Omental fat pad (tissue), 4 donors: ENCODE data around the gene HOGA1. TPM values are rescaled to one million over a fixed set of nuclear protein-coding genes. Genes with fewer than 3 reads are reported as not detected.
A peak's percentile ranks its signal among the peaks of the same experiment; 100 is the strongest.
"Not testable (repeated sequence)": the region's sequence is repeated elsewhere in the genome, so short reads cannot be mapped to it uniquely, and the experiment has no call there.

Experiments
- ATAC-seq: fragments of 150-250 bp; one replicate; pipeline ENCODE4 v1.9.1; 2016; ENCODE audit warnings: mild to moderate bottlenecking, moderate library complexity; ENCODE audit not compliant: low FRiP score
- DNase-seq: peaks from one replicate; pipeline ENCODE4 v3.0.0-alpha.2; 2019; ENCODE audit warnings: low spot score
- CTCF ChIP-seq, 3 donors: fragments of 450-650 bp; IDR thresholded peaks; one replicate each; pipeline ENCODE4 v1.5.1; 2016 to 2017; ENCODE audit warnings: antibody characterized with exemption in 3 of 3, mild to moderate bottlenecking in 3 of 3, moderate library complexity in 2 of 3
- total RNA-seq, 4 donors: library from RNA; depleted of rRNA; stranded (reverse); fragments of >200 nt; gene quantifications; one replicate each; pipeline ENCODE4 v1.1.0, GENCODE V29; 2016

HOGA1 gene
- total RNA-seq, 4 donors from 2014 or later: 3.3 to 11.7 (median 7.6) TPM

GRCh38 chr10:97648562-97649404 lies 64.6 kb downstream of the HOGA1 start:
- peak; percentile 75 for ATAC-seq
- DNase-seq: no peak
- no peak for TF ChIP-seq CTCF (IDR thresholded peaks at IDR 0.05)

GRCh38 chr10:97649405-97649750 lies 65.2 kb downstream of the HOGA1 start:
- not testable (repeated sequence) for ATAC-seq, DNase-seq

GRCh38 chr10:97650726-97651125 lies 66.5 kb downstream of the HOGA1 start:
- TF ChIP-seq CTCF (IDR thresholded peaks at IDR 0.05): no peak
- DNase-seq: no peak
- no peak for ATAC-seq

- no peak for ATAC-seq
- no peak for TF ChIP-seq CTCF (IDR thresholded peaks at IDR 0.05)
- no peak for DNase-seq
These were observed 67.6 kb downstream of the HOGA1 start for GRCh38 chr10:97651773-97652172.

- TF ChIP-seq CTCF (IDR thresholded peaks at IDR 0.05): no peak
- ATAC-seq: no peak
- DNase-seq: no peak
These were observed 72.6 kb downstream of the HOGA1 start for GRCh38 chr10:97656777-97657176.

- ATAC-seq (no peak), DNase-seq (no peak)
- TF ChIP-seq CTCF (IDR thresholded peaks at IDR 0.05): no peak
These were observed 75.4 kb downstream of the HOGA1 start for GRCh38 chr10:97659589-97659988.

Other genes starting within 250 kb of the HOGA1 start
- 10 to 100 TPM in 3 of 4 donors, 1 to 10 TPM in 1; 8.4 to 32.9 (median 14.2) TPM for gene FRAT2, start 249.7 kb upstream of the HOGA1 start, total RNA-seq
- 10 to 100 TPM; 14.2 to 89.3 (median 18.7) TPM for gene RRP12, start 183.0 kb upstream of the HOGA1 start, total RNA-seq
- gene PGAM1, start 158.2 kb upstream of the HOGA1 start, total RNA-seq: 100 to 1,000 TPM; 158 to 217 (median 207) TPM
- 10 to 100 TPM; 17.4 to 25.9 (median 21.3) TPM for gene EXOSC1, start 138.4 kb upstream of the HOGA1 start, total RNA-seq
- 10 to 100 TPM; 27.7 to 43.5 (median 34.4) TPM for gene ZDHHC16, start 138.2 kb upstream of the HOGA1 start, total RNA-seq
- gene MMS19, start 86.0 kb upstream of the HOGA1 start, total RNA-seq: 100 to 1,000 TPM in 1 of 4 donors, 10 to 100 TPM in 3; 44.4 to 117 (median 64.7) TPM
- 10 to 100 TPM; 15.6 to 22.8 (median 19.2) TPM for gene UBTD1, start 85.5 kb upstream of the HOGA1 start, total RNA-seq
- gene ANKRD2, start 11.6 kb upstream of the HOGA1 start, total RNA-seq: 1 to 10 TPM in 1 of 4 donors, not detected in 3; 2.7 TPM
- gene C10orf62, start 5.3 kb downstream of the HOGA1 start, total RNA-seq: 1 to 10 TPM in 1 of 4 donors, under 1 TPM in 1, not detected in 2; 0.88 to 1.2 TPM
- gene MORN4, start 49.1 kb downstream of the HOGA1 start, total RNA-seq: 1 to 10 TPM in 3 of 4 donors, under 1 TPM in 1; 0.36 to 5.3 (median 2.5) TPM
- 10 to 100 TPM; 11.7 to 33.9 (median 17.8) TPM for gene PI4K2A, start 56.3 kb downstream of the HOGA1 start, total RNA-seq
- gene AVPI1, start 102.9 kb downstream of the HOGA1 start, total RNA-seq: 100 to 1,000 TPM in 2 of 4 donors, 10 to 100 TPM in 2; 17.7 to 195 (median 69.0) TPM
- 10 to 100 TPM; 16.7 to 23.0 (median 21.3) TPM for gene MARVELD1, start 129.3 kb downstream of the HOGA1 start, total RNA-seq
- gene ZFYVE27, start 152.7 kb downstream of the HOGA1 start, total RNA-seq: 10 to 100 TPM; 17.9 to 27.1 (median 20.7) TPM
- gene SFRP5, start 187.6 kb downstream of the HOGA1 start, total RNA-seq: 1 to 10 TPM in 1 of 4 donors, under 1 TPM in 2, not detected in 1; 0.56 to 4.1 (median 0.60) TPM